Mesenteric fat pad (tissue), 1 donor: ENCODE data around the gene CAPN2. TPM values are rescaled to one million over a fixed set of nuclear protein-coding genes. Genes with fewer than 3 reads are reported as not detected.

Source experiments
- DNase-seq: peaks from one replicate; pipeline ENCODE4 v3.0.0-alpha.2; 2020; ENCODE audit warnings: low spot score
- total RNA-seq: library from RNA; stranded (reverse); fragmentation: NEBNext Ultra II Directional; extraction: Animal tissue kit (Norgen Biotek cat#: 25700); gene quantifications from one replicate; pipeline ENCODE4 v1.2.1, GENCODE V29; 2021
- donor health status: DM: yes; HTN: yes; CAD: no.

Gene CAPN2
- total RNA-seq, 1 donor from 2014 or later, result 190 TPM

GRCh38 chr1:223824712-223825111, 112.4 kb downstream of the CAPN2 start:
- DNase-seq, result no peak

Other genes starting within 250 kb of the CAPN2 start
- gene CAPN8, start 46.8 kb upstream of the CAPN2 start, total RNA-seq, result not detected
- 26.9 TPM for gene TP53BP2, start 133.4 kb downstream of the CAPN2 start, total RNA-seq